ENCODE measurements around the gene BRCC3. TPM values are rescaled to one million over a fixed set of nuclear protein-coding genes. Genes with fewer than 3 reads are reported as not detected.
A peak's percentile ranks its signal among the peaks of the same experiment; 100 is the strongest.

BRCC3 gene
- total RNA-seq, 6 experiments from 2014 or later, result 24.5 to 27.8 (median 26.0) TPM

- no peaks in the 10 kb centered on the region for H3K4me1 Mint-ChIP-seq (ENCODE audit: low read depth)
- no peaks in the 10 kb centered on the region for H3K27me3 Mint-ChIP-seq (ENCODE audit: insufficient read depth)
- TF ChIP-seq, protein P1, sequence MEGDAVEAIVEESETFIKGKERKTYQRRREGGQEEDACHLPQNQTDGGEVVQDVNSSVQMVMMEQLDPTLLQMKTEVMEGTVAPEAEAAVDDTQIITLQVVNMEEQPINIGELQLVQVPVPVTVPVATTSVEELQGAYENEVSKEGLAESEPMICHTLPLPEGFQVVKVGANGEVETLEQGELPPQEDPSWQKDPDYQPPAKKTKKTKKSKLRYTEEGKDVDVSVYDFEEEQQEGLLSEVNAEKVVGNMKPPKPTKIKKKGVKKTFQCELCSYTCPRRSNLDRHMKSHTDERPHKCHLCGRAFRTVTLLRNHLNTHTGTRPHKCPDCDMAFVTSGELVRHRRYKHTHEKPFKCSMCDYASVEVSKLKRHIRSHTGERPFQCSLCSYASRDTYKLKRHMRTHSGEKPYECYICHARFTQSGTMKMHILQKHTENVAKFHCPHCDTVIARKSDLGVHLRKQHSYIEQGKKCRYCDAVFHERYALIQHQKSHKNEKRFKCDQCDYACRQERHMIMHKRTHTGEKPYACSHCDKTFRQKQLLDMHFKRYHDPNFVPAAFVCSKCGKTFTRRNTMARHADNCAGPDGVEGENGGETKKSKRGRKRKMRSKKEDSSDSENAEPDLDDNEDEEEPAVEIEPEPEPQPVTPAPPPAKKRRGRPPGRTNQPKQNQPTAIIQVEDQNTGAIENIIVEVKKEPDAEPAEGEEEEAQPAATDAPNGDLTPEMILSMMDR (IDR thresholded peaks at IDR 0.05), result no peak
- H3K9me3 Mint-ChIP-seq, result 0 out of 2 replicates have a peak, but pooled peaks cover 7% of the 10 kb centered on the region
- no peak for DNase-seq
- H3K4me3 Mint-ChIP-seq, result no peak overlapping the region
- H3K36me3 Mint-ChIP-seq (ENCODE audit: low read depth), result peaks cover 16% of the 10 kb centered on the region; the same call in 1 of the 2 replicates
- H3K27ac Mint-ChIP-seq, result no peak overlapping the region
Measured at GRCh38 chrX:155035688-155036087, 35.6 kb upstream of the BRCC3 start.

GRCh38 chrX:155046129-155046810, 25.0 kb upstream of the BRCC3 start:
- Mint-ChIP-seq H3K27ac (no peak overlapping the region), H3K9me3 (no peaks in the 10 kb centered on the region), H3K27me3 (ENCODE audit: insufficient read depth) (no peaks in the 10 kb centered on the region), H3K4me3 (no peak overlapping the region), H3K4me1 (ENCODE audit: low read depth) (0 out of 2 replicates have a peak, but pooled peaks cover 6% of the 10 kb centered on the region), H3K36me3 (ENCODE audit: low read depth) (no peaks in the 10 kb centered on the region)
- TF ChIP-seq, protein P1 (IDR thresholded peaks at IDR 0.05), result no peak
- no peak for DNase-seq

DNA sequence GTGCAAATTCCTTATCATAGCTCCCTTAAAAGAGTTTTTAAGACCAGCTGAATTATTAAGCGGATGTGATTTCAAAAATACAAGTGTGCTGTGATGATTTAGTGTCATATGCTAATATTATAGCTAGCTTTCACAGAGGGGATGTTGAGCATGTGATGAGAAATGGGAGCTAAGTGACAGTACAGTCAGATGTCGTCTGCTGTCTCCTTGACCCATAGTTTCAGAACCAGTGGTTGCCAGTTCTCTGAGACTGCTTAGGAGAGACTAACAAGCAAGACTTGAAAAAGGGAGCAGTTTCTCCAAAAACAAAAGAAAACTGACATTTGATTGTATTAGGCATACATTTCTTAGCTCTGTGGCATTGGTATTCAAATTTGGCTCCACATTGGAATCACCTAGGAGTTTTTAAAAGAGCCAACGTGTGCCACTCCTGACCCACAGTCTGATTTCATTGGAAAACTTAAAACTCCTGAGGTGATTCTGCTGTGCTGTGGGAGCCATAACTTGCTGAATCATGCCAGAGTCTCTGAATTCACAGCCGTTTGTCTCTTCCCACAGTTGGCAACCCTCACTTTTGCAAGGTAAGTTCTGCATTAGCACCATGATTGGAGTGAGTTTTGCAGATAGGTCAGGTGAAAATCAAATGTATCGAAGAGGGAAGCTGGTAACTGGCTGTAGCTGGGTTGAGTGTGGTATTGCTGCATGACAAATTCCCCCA, 24.3 kb upstream of the BRCC3 start:
- no peaks in the 10 kb centered on the region for H3K27me3 Mint-ChIP-seq (ENCODE audit: insufficient read depth)
- TF ChIP-seq, protein P1 (IDR thresholded peaks at IDR 0.05), result no peak

GRCh38 chrX:155048977-155049619, 22.2 kb upstream of the BRCC3 start:
- H3K27ac Mint-ChIP-seq, result no peak overlapping the region

More for the DNA sequence above, 24.3 kb upstream of the BRCC3 start:
- no peak for DNase-seq
- H3K4me3 Mint-ChIP-seq, result no peak overlapping the region
- H3K27ac Mint-ChIP-seq, result no peak overlapping the region
- no peaks in the 10 kb centered on the region for H3K9me3 Mint-ChIP-seq
- H3K36me3 Mint-ChIP-seq (ENCODE audit: low read depth), result 0 out of 2 replicates have a peak, but pooled peaks cover 5% of the 10 kb centered on the region
- H3K4me1 Mint-ChIP-seq (ENCODE audit: low read depth), result 0 out of 2 replicates have a peak, but pooled peaks cover 6% of the 10 kb centered on the region

More at GRCh38 chrX:155048977-155049619, 22.2 kb upstream of the BRCC3 start:
- Mint-ChIP-seq H3K4me3 (no peak overlapping the region), H3K27me3 (ENCODE audit: insufficient read depth) (no peaks in the 10 kb centered on the region), H3K4me1 (ENCODE audit: low read depth) (0 out of 2 replicates have a peak, but pooled peaks cover 6% of the 10 kb centered on the region), H3K36me3 (ENCODE audit: low read depth) (0 out of 2 replicates have a peak, but pooled peaks cover 5% of the 10 kb centered on the region), H3K9me3 (no peaks in the 10 kb centered on the region)
- peak; percentile 45 for DNase-seq
- TF ChIP-seq, protein P1 (IDR thresholded peaks at IDR 0.05), result peak; percentile 75

Data from HFFc6 (cell line).